Ovary (tissue), 9 donors: Measurements from ENCODE around the gene PGR. TPM values are rescaled to one million over a fixed set of nuclear protein-coding genes. Genes with fewer than 3 reads are reported as not detected.

Experiments used
- DNase-seq, 5 donors: peaks; one replicate each; pipeline ENCODE4 v3.0.0-alpha.2; 2019 to 2020
- H3K27ac ChIP-seq, 2 donors: fragments of 200-600 bp; one replicate each; pipeline versions ENCODE4 v1.5.1 to v1.8.0; 2019 to 2022
- H3K27me3 ChIP-seq: fragments of 200-600 bp; one replicate; pipeline ENCODE4 v1.8.0; 2022
- H3K36me3 ChIP-seq: fragments of 200-600 bp; sonication (generic); one replicate; pipeline ENCODE4 v1.5.1; 2019
- H3K4me1 ChIP-seq: one replicate; pipeline ENCODE4 v1.8.1; 2013; ENCODE audit warnings: mild to moderate bottlenecking, moderate library complexity; ENCODE audit not compliant: insufficient read depth
- H3K4me3 ChIP-seq: fragments of 200-600 bp; sonication (generic); one replicate; pipeline ENCODE4 v1.5.1; 2017
- H3K9me3 ChIP-seq, 2 donors: fragments of 200-600 bp in 1 of 2; sonication (generic) in 1 of 2; one replicate each; pipeline versions ENCODE4 v1.5.1 to v1.8.1; 2013 to 2019; ENCODE audit warnings: mild to moderate bottlenecking in 1 of 2, moderate library complexity in 1 of 2
- EP300 ChIP-seq: sonication (generic); formaldehyde crosslinking; IDR thresholded peaks from one replicate; pipeline ENCODE4 v1.6.1; 2017; ENCODE audit warnings: antibody characterized with exemption
- POLR2A ChIP-seq: fragments of 450-650 bp; IDR thresholded peaks from one replicate; pipeline ENCODE4 v1.6.1; 2017; ENCODE audit warnings: antibody characterized with exemption, mild to moderate bottlenecking, moderate library complexity
- WGBS, 3 donors: extraction: QIAGEN DNeasy Blood & Tissue Kit in 1 of 3; methylation state at CpG; one replicate each; pipeline versions ENCODE4 v1.1.5 to v1.1.7; 2013 to 2017; 5-methylcytosine and 5-hydroxymethylcytosine counted together
- intact Hi-C, 4 donors: fragments of 100-400 bp; cut with DNase I; formaldehyde crosslinking; loops; one replicate each; pipeline versions ENCODE4 v1.11.0 to v1.15.1; 2022 to 2023
- polyA plus RNA-seq, 2 donors: library from polyadenylated mRNA; stranded (reverse); fragments of 200-250 nt in 1 of 2; fragments of 350-450 nt in 1 of 2; fragmentation: Illumina TruSeq in 1 of 2; extraction: RNeasy Lipid Tissue Mini Kit (QIAGEN cat#74804) in 1 of 2; gene quantifications; one replicate each; pipeline ENCODE4 v1.2.3, GENCODE V29; 2013 to 2014
- total RNA-seq, 7 donors: library from RNA; depleted of rRNA in 2 of 7; stranded (reverse); fragments of >200 nt in 2 of 7; fragmentation: NEBNext Ultra II Directional in 3 of 7; extraction: Animal tissue kit (Norgen Biotek cat#: 25700) in 3 of 7; gene quantifications; one replicate each; pipeline versions ENCODE4 v1.1.0 to v1.2.4, GENCODE V29; 2016 to 2023
- TF ChIP-seq, protein P1 (sequence below), 3 donors: fragments of 450-650 bp in 2 of 3; fragments of 200-600 bp in 1 of 3; IDR thresholded peaks; one replicate each; pipeline versions ENCODE4 v1.5.1 to v1.8.0; 2016 to 2022; ENCODE audit warnings: antibody characterized with exemption in 3 of 3, mild to moderate bottlenecking in 1 of 3
- donor health status: DM: no; HTN: no; CAD: no; lungs with moderate emphysema.
- donor health status: DM: no; HTN: no; CAD: no.
- donor health status: Bipolar disorder and iron deficiency.
- donor health status: DM: yes; HTN: yes; CAD: no.
- donor health status: DM: no; HTN: no; CAD: no.
- donor health status: DM: yes; HTN: yes; CAD: no.

Gene PGR
- total and polyA plus RNA-seq, 9 donors, result 6.1 to 94.3 (median 21.3) TPM

GRCh38 chr11:101158119-101158518 is 28.5 kb upstream of the PGR start:
- no peak for DNase-seq
- Histone ChIP-seq H3K27me3 (no peaks in the 10 kb centered on the region), H3K27ac (no peak overlapping the region), H3K4me1 (no peaks in the 10 kb centered on the region), H3K9me3 (peaks cover 0 to 9% of the 10 kb centered on the region in 2 donors), H3K36me3 (no peaks in the 10 kb centered on the region), H3K4me3 (no peak overlapping the region)
- TF ChIP-seq POLR2A (no peak), EP300 (no peak)
- TF ChIP-seq, protein P1, sequence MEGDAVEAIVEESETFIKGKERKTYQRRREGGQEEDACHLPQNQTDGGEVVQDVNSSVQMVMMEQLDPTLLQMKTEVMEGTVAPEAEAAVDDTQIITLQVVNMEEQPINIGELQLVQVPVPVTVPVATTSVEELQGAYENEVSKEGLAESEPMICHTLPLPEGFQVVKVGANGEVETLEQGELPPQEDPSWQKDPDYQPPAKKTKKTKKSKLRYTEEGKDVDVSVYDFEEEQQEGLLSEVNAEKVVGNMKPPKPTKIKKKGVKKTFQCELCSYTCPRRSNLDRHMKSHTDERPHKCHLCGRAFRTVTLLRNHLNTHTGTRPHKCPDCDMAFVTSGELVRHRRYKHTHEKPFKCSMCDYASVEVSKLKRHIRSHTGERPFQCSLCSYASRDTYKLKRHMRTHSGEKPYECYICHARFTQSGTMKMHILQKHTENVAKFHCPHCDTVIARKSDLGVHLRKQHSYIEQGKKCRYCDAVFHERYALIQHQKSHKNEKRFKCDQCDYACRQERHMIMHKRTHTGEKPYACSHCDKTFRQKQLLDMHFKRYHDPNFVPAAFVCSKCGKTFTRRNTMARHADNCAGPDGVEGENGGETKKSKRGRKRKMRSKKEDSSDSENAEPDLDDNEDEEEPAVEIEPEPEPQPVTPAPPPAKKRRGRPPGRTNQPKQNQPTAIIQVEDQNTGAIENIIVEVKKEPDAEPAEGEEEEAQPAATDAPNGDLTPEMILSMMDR (IDR thresholded peaks at IDR 0.05), result no peak
- intact Hi-C loops, result no loop called here
- 75 to 80% (median 79%) methylated on average over 2 of the region's 2 CpGs for WGBS, 3 donors

DNA sequence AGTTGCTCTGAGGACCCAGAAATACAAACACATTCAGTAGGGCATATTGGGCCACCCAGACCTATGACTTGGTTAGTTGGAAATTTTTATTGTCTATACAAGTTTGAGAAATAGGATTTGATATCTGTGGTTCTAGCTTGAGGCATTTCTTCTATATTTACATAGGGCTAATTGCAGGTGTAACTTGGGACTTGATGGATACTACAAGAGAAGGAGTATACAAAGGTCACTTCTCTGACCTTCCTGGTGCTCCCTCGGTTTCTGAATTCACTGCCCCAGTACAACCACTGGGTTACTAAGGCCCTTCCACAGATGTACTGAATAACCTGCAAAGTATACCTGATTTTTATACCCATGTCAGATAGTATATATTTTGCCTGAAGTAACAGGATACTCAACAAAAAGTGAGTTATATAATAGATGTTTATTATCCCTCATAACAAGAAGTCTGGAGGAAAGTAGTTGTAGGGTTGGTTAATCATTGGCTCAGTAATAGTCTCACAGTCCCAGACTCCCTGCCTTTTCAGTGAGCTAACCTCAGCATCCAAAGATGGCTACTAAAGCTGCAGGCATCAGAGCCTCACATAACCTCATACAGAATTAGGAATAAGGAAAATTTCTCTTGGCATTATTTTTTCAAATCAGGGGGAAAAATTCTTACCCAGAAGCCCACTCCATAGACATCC is 8.8 kb upstream of the PGR start:
- DNase-seq, result no peak
- 76 to 88% (median 78%) methylated on average over 1 of the region's 1 CpG for WGBS, 3 donors
- TF ChIP-seq EP300 (no peak), POLR2A (no peak)
- TF ChIP-seq, protein P1 (IDR thresholded peaks at IDR 0.05), result no peak
- Histone ChIP-seq H3K27ac (no peak overlapping the region), H3K9me3 (no peaks in the 10 kb centered on the region), H3K36me3 (no peaks in the 10 kb centered on the region), H3K4me1 (peaks cover 2% of the 10 kb centered on the region), H3K4me3 (no peak overlapping the region), H3K27me3 (no peaks in the 10 kb centered on the region)
- intact Hi-C loops, result no loop called here

GRCh38 chr11:101133190-101133589 is 3.6 kb upstream of the PGR start:
- Histone ChIP-seq H3K4me3 (no peak overlapping the region), H3K36me3 (no peaks in the 10 kb centered on the region), H3K9me3 (no peaks in the 10 kb centered on the region), H3K4me1 (peaks cover 2% of the 10 kb centered on the region), H3K27me3 (no peaks in the 10 kb centered on the region), H3K27ac (no peak overlapping the region)
- TF ChIP-seq EP300 (no peak), POLR2A (no peak)
- TF ChIP-seq, protein P1 (IDR thresholded peaks at IDR 0.05), result no peak
- WGBS, 3 donors, result 94 to 100% (median 96%) methylated on average over 1 of the region's 1 CpG
- intact Hi-C loops, result no loop called here
- DNase-seq, result no peak

DNA sequence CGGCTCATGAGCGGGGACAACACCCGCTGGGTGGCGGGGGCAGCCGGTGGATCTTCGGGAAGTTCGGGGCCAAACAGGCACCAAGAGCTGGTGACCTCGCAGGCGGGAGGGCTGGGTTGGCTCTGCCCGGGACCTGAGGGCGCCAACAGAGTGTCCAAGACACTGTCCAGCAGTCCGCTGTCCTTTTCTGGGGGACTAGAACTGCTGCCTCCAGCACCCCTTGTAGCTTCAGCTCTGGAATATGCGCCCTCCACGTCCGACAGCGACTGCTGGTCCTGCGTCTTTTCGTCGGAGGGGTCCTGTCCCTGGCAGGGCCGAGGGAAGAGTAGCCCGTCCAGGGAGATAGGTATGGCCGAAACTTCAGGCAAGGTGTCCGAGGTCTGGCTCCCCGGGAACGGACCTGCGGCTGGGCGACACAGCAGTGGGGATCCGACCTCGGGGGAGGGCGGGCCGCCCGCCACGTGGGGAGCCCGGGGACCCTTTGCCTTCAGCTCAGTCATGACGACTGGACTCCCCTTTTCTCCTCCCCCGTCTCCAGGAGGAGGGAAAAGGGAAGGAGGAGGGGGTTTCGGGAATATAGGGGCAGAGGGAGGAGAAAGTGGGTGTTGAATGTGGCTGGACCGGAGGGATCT is 926 bp downstream of the PGR start:
- intact Hi-C loops, result loop anchor here in 1 of 4 donors (5.0 kb wide), 1 partner anchor 96 kb away; no protein-coding TSS in a partner anchor

More for the DNA sequence above, 926 bp downstream of the PGR start:
- H3K36me3 ChIP-seq, result no peaks in the 10 kb centered on the region
- H3K9me3 ChIP-seq, result no peaks in the 10 kb centered on the region
- no peaks in the 10 kb centered on the region for H3K4me1 ChIP-seq
- WGBS, 3 donors, result 1 to 2% (median 1%) methylated on average over 30 to 38 of the region's 38 CpGs
- H3K27ac ChIP-seq, result peak overlapping the region; percentile 90 to 93
- peak; percentile 41 to 71 (median 58) for DNase-seq
- peak overlapping the region; percentile 74 for H3K4me3 ChIP-seq
- TF ChIP-seq, protein P1 (IDR thresholded peaks at IDR 0.05), result no peak
- TF ChIP-seq EP300, result no peak
- no peak for TF ChIP-seq POLR2A
- H3K27me3 ChIP-seq, result no peaks in the 10 kb centered on the region
